ENCODE measurements around the gene SERPINB2.

SERPINB2 gene

DNA sequence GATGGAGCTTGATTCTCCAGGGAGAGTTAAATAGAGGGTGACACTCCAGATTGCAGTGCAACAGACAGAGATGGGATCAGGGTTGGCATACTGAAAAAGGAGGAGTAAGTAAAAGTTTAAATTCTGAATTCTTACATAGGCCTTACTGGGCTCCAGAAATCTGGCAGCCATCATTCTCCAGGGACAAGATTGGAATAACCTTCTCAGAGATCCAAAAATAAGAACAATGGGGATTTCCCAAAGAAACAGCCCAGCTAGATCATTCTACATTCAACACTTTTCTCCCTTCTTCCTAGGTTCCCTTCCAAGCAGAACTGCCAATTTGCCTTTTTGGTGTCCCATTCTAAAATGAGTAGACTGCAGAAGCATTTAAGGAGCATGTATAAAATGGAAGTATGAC lies 14.9 kb upstream of the SERPINB2 start:
- no peak for DNase-seq (ENCODE audit: low read depth)
- TF ChIP-seq, protein P1, sequence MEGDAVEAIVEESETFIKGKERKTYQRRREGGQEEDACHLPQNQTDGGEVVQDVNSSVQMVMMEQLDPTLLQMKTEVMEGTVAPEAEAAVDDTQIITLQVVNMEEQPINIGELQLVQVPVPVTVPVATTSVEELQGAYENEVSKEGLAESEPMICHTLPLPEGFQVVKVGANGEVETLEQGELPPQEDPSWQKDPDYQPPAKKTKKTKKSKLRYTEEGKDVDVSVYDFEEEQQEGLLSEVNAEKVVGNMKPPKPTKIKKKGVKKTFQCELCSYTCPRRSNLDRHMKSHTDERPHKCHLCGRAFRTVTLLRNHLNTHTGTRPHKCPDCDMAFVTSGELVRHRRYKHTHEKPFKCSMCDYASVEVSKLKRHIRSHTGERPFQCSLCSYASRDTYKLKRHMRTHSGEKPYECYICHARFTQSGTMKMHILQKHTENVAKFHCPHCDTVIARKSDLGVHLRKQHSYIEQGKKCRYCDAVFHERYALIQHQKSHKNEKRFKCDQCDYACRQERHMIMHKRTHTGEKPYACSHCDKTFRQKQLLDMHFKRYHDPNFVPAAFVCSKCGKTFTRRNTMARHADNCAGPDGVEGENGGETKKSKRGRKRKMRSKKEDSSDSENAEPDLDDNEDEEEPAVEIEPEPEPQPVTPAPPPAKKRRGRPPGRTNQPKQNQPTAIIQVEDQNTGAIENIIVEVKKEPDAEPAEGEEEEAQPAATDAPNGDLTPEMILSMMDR (conservative IDR thresholded peaks at IDR 0.05; ENCODE audit: low read depth, low read length), result no peak
- no peak overlapping the region for H3K4me3 ChIP-seq (ENCODE audit: low read length)

DNA sequence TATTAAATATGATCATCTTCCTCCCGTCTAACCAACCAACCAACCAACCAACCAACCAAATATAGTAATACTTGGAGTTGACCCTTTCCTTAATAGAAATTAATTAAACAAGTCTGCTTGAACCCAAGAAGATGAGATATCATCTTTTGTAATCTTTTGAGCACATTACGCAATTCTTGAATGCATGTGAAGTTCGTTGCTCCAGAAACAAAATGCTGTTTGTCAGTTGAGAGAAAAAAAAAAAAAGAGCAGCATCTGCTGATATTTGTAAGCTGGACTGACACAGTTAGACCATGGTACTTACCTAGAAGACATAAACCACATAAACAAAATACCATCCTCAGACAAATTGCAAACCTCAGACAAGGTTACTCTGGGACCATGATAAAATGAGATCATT lies 9.2 kb upstream of the SERPINB2 start:
- no peak for DNase-seq (ENCODE audit: low read depth)
- no peak overlapping the region for H3K4me3 ChIP-seq (ENCODE audit: low read length)
- TF ChIP-seq, protein P1 (conservative IDR thresholded peaks at IDR 0.05; ENCODE audit: low read depth, low read length), result no peak

DNA sequence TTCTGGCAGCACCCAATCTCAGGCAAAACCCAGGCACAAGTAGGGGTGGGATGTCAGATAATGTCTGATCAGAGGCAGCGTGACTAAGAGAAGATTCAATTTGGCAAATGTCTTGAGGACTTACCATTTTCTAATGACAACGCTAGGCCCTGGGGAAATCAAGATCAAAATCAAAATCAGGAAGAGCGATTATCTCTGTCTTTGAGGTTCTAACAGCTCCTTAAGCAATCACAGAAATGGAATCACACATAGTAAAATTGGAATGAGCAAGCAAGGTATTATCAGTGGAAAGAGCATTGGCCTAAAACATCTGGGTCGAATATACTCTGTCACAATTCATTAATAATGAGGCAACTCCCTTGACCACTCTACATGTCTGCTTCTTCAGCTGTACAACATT lies 8.6 kb upstream of the SERPINB2 start:
- DNase-seq (ENCODE audit: low read depth), result no peak
- H3K4me3 ChIP-seq (ENCODE audit: low read length), result no peak overlapping the region
- TF ChIP-seq, protein P1 (conservative IDR thresholded peaks at IDR 0.05; ENCODE audit: low read depth, low read length), result no peak

DNA sequence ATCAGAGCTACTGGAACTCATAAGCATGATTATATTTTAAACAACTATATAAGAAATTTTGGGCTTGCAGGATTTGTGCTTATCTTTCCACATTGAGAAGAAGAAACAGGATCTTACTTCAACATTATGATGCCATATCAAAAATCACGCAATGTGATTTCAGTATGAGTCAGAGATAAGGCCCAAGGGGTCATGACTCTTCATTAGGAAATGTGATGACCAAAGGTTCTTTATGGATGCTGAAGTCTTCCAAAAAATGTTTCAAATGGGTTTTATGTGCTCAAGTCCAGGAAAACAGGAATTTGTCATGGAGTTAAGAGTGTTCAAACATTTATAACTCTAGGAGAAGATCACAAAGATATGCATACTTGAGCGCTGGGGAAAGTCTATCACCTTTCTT lies 7.8 kb upstream of the SERPINB2 start:
- TF ChIP-seq, protein P1 (conservative IDR thresholded peaks at IDR 0.05; ENCODE audit: low read depth, low read length), result no peak
- H3K4me3 ChIP-seq (ENCODE audit: low read length), result no peak overlapping the region
- no peak for DNase-seq (ENCODE audit: low read depth)

DNA sequence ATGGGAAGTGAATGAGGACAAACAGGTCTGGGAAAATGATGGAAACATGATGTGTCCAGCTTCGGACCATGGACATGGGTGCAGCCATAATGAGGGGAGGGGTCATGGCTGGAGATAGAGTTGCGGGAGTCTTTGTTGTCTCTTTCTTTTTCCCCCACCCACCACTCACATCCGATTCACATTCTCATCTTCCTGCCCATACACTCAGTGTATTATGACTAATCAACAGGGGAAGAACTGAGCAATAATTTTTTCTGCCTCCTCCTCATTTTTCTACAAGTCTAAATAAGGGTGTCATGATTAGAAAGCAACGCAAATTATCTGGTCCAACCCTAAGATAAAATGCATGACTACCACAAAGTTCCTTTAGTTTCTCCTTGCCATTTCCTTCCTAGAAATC lies 5.7 kb upstream of the SERPINB2 start:
- TF ChIP-seq, protein P1 (conservative IDR thresholded peaks at IDR 0.05; ENCODE audit: low read depth, low read length), result no peak
- no peak overlapping the region for H3K4me3 ChIP-seq (ENCODE audit: low read length)
- DNase-seq (ENCODE audit: low read depth), result no peak

DNA sequence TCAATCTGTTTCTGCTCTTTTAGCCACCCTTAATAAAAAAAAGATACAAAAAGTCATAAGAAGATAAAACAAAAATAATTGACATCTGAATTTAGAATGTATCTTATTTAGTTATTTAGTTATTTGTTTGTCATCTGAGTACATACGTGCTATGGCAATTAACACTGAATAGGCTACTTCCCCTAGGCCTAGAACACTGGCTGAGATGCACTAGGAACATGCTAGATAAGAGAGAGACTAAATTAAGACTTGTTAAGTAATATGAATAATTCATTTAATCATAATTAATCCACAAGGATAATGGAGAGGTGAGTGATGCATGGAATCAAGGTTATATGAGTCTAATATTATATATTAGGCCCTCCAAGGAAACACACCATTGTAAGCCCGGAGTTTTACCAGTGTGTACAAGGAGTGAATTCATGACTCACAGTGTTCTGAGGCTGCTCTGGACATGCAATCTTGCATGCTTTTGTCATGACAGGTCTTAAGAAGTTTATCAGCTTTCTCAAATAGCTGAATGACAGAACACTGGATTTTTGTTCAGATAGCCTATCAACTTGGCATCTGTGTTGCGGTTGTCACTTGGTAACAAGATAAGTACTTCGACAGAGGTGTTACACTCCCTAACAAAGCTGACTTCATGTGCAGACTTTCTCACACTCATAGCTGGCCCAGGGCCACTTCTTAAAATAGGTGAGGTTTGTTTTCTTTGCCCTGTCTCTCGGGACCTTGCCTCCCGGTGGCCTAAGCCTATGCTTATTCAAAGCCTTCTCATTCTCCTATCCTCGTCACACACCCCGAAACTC lies 5.0 kb upstream of the SERPINB2 start:
- peak; percentile 99 for DNase-seq (ENCODE audit: low read depth)
- TF ChIP-seq, protein P1 (conservative IDR thresholded peaks at IDR 0.05; ENCODE audit: low read depth, low read length), result no peak
- no peak overlapping the region for H3K4me3 ChIP-seq (ENCODE audit: low read length)

DNA sequence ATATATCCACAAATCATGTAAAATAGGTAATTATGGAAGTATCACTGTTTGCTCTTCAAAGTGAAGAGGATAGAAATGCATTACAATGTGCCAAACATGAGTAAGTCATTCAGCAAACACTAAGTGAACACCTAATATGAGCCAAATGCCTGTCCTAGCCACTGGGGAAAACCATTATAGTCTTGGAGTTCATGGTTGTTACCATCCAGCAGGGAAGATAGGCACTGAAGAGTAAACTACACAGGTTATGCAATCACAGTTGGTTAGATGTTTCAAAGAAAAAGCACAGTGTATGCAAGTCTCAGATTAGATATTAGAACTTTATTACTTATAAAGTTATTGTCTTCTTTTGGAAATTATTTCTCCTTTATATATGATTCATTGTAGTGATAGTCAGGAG lies 3.9 kb upstream of the SERPINB2 start:
- no peak for DNase-seq (ENCODE audit: low read depth)
- TF ChIP-seq, protein P1 (conservative IDR thresholded peaks at IDR 0.05; ENCODE audit: low read depth, low read length), result no peak
- no peak overlapping the region for H3K4me3 ChIP-seq (ENCODE audit: low read length)
